ENCODE data around the gene BEND6.

BEND6 gene

DNA sequence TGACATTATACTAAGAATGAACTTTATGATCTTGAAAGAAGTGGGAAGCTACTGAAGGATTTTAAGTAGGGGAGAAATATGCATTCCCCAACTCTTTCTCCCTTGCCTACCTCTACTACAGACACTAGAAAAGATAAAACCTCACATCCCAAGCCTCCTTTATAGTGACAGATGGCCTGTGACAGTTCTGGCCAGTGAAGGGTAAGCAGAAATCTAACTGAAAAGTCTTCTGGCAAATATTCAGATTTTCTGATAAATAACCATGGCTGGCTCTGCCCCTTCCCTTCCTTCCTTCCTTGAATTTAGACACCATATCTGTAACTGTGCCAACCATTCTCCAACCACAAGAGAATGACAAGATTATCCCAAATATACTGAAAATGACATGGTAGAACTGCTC lies 10.2 kb upstream of the BEND6 start:
- no peak for DNase-seq

DNA sequence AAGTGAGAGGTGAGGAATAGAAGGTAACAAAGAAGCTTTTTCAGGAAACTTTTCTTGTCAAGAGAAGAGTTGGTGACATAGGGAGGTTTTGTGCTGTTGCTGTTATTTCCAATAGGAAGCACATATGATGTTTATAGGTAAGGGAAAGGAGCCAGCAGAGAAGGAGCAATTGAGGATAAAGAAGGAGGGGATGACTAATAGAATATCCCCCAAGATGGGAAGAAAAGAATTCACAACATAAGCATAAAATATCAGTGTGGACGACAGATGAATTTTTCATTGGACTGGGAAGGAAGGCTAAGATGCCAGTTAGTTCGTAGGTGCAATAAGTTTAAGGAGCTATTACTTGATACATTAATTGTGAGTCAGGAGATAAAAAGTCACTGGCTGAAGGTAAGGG lies 8.5 kb upstream of the BEND6 start:
- DNase-seq: no peak

DNA sequence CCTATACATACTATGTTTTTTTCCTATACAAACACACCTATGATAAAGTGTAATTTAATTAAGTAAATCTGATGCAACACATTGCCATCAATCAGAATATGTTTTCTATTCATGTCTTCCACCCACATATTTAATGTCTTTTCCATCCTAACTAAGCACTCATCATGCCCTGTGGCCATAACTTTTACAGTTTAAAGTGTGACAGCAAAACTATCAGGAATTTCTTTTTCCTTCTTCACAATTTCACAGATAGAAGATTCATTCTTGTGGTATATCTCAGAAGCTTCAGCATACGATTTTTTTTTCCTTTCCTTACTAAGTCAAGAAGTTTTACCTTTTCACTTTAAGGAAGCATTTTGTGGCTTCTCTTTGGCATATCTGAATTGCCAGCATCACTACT lies 7.0 kb upstream of the BEND6 start:
- no peak for DNase-seq

DNA sequence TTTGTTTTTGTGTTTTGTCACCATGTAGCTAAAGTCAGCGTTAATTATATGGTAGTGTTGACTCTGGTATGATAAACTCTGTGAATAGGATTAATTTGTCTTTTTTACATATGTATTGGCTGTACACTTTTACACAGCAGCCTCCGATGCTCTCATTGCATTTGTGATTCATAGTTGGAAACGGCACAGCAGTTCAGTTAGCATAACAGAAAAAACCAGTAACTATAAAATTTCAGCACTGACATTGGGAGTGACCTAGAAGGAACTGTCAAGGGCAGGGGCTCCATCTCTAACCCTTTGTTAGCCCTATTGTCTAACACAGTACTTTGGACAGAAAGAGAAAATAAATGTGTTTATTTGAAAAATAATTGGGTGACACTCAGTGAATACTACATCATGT lies 5.6 kb upstream of the BEND6 start:
- peak; percentile 19 for DNase-seq

DNA sequence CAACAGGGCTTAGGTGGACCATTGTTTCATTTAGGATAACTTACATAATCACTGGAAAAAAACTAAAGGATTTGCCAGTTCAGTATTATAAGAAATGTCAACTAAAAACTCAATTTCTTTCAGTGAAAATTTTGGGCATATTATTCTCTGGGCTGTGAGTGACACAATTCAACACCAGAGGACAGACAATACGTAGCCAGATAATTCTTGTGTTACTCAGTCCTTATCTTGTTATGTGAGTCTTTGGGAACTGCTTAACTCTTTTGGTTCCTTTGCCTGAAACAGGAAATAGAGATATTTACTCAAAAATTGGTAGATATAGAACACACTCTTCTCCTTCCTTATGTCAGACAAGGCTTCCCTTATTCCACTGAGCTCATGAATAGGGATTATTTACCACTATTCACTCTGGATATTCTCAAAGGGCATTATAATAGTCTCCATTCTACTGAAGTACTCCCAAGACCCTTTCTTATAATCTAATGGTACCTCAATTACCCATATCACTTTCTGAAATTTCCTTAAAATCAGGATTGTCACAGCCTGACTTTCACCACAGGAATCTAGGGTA lies 4.9 kb upstream of the BEND6 start:
- DNase-seq: peak; percentile 50

DNA sequence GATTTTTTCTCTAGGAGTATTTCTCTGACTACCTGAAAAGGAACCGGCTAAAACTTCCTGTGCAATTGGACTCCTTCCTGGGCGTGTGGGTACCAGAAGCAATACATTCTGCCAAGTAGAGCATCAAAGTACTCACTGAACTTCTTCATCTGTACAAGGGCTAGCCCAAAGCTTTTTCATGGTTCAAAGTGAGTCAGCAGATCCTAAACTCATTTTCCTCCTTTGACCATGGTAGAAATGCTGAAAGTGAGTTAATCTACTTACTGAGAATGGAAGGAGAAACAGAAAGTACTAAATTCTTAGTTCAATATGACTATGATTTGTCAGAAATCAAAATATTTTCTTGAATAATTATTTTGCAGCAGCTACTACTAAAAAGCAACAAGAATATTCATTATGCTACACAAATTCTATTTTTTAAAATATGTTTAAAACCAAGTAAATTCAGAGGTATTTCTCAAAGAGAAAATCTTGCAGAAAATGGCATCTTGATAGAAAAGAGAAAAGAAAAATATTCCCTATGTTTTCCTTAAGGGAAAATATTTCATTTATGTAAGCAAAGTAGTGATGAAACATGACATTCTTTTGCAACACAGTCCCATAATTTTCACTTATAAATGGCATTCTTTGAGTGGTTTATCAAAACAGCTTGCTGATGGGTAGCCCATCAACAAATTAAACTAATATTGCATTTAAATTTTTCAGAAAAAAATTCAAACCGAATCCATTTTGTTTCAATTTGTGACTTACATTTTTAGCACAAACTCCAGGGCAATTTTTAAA lies 3.7 kb upstream of the BEND6 start:
- peak; percentile 50 for DNase-seq

DNA sequence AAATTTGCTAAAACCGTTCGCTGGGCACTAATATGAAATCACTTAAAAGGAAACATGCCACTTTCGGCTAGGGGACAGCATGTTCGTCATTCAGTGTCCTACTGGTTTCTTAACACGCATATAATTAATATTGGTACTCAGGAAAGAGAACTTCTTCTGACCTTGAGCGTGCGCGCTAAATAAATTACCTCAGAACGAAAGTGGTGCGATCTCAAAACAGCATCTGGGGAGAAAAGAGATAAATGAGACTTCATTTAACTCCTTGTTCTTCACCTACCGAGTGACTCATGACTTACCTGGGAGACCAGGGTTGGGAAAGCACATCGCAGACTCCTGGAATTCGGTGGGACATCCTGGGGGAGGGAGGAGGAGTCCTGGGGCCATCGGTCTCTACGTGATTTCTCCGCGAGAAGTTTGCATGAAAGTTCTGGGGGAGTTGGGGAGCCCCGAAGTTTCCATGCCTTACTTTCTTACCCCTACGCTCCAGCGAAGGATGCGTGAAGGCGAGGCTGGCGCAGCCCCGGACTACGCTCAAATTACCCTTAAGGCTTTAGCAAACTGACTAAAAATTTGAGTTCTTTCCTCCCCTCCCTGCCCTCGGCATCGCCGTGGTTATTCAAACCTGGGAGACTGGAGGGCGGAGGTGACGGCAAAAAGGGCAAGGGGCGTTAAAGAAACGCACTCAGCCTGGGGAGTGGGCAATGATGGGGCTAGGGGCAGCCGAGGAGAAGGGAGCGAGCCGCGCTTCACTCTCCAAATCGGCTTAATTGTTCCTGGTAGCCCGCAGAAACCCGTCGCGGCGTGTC lies 1.1 kb upstream of the BEND6 start:
- no peak for DNase-seq

DNA sequence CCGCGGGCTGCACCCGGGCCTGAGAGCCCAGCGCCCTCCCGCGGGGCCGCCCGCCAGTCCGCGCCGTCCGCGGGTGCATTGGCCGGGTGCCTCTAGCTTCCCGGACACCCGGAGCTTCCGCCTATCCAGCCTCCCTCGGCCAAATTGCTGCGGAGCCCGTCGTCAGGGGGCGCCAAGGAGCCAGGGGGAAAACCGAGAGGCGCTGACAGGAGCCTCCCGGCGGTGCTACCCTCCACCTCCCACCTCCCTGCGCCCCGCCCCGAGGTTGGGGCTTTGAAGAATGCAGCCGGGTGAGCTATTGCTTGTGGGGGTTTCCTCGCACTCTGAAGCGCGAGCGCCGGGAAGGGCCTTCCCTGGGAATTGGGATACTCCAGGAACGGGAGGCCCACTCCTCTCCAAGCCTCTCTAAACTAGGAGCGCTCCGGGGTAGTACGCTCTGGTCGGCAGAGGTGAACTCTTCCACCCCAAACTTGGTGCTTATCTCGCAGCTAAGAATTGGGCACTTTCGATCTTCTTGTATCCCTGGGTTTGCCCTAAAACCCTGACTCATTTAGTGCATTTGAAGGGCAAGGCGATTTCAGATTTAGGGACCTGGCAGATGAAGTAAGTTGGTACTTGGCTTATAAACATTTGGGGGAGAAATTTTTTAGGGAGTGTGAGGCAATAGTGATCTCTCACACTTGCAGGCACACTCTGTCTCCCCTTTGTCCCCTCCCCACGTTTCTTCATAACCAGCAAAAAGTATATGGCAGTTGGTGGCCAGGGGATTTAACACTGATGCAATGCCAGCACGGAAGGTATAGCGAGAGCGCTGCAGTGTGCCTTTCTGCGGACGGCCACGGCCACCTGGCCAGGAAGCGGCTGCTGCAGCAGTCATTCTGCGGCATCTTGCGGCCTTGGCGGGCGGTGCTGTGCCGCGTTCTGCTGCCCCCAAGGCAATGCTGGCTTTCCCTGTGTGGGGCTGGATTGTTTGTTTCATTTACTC lies 556 bp downstream of the BEND6 start:
- peak; percentile 91 for DNase-seq

DNA sequence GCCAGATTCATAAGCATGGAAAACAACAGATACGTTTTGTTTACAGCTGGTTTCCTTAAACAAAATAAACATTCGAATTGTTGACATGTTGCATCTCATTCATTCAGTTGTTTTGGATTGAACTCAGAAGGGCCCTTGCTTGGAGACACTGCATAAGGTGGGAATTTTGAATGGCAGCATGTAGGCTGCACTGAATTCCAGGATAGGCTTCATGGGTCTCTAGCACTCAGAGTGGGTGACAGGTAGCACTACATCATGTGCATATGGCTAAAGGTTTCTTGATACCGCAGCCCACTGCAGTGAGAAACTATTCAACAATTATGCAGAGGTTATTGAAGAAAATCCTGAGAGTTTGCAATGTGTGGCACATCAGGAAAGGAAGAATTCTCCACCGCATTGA lies 1.6 kb downstream of the BEND6 start:
- no peak for DNase-seq

DNA sequence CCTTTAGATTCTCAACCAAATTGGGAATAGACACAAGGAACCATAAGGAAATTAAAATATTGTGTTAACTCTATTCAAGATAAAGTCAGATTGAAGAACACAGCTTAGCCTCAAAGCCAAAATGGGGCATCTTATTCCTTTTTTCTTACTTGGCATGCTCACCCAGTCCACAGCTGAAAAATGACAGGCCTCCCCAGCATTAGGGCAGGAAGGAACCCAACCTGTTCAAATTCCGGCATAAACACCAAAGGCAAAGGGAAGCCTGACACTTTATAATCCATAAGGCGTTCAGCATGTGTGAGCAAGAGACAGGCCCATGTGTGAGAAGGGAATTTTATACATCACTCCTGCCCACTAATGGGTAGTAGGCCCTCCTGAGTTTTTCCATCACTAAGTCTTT lies 2.9 kb downstream of the BEND6 start:
- no peak for DNase-seq

DNA sequence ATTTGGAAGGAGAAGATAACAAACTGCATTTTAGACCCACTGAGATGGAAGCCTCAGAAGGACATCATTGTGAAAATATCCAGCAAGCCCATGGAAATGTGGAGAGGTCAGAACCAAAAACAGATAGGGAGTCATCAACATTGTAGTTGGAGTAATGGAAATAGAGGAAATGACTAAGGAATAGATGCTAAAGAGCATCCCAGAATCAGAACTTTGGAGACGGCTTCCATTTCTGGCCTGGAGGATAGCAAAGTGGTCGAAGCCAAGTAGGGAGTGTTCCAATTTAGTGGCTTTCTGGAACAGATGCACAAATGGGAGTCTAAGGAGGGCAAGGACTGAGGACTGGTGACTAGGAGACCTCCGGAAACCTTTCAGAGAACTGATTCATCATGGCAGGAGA lies 3.6 kb downstream of the BEND6 start:
- peak; percentile 39 for DNase-seq

DNA sequence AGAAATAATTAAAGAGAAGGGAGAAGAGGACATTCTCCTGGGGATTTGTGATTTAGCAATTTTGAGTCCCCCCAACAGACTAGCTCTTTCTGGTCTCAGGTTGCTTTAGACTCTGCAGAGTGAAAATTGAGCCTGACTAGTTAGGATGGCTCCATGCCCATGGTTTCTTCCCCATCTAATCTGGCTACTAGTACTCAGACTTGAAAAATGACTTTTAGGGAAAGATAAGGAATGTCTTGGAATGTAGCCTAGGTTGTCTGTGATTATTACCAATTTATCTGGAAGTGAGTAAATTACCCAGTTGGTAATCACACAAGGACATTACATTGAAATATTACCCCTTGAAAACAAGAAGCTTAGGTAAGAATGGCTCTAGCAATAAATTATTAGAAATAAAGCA lies 4.2 kb downstream of the BEND6 start:
- no peak for DNase-seq

DNA sequence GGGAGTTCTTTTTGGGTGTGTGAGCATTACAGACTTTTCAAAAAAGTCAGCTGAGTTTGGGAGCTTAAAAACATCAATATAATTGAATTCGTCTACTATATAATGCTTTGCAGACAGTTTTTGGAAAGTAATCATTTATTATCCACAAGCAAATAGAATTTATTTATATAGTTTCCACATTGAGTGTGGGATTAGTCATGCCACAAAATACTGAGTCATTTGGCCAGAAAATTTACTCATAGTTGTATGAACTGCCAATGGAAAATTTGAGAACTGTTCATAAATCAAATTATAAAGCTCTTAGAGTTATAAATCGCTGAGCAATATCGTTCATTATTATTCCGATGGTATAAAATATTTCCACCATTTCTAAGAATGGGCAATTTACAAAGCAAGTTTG lies 5.0 kb downstream of the BEND6 start:
- peak; percentile 69 for DNase-seq

DNA sequence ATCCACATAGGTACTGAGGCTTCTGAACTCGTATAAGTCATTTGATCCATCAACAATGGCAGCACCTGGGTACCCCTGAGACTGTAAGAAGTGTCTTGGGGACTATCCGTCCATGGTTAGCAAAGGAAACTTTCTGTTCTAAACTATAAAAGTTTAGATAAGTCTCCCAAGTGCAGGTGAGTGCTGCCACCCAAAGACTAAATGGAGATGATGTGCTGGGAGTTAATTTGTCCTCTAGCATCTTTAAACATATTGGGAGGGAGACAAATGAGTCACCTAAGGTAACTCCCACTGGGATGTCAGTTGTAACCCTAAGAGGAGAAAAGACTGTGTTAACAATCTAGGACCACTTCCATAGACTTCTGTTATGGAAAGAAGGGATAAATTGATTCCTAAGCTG lies 6.2 kb downstream of the BEND6 start:
- no peak for DNase-seq

DNA sequence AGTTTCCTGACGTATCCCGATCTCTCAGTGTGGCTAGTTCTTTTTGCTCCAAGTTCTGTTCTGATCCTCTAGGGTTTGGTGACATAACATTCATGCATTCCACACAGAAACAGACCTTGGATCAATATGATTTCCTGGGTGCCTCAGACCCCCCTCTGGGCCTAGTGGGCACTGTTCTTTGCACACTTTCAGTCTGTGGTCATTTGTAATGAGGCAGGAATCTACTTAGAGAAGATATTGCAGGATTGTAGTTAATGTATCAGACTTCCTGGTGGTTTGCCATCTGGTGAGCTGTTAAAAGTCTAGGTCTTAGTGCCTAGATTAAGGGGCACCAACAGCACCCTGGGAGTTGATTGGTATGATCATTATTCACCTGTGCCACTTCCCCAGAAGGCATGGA lies 7.5 kb downstream of the BEND6 start:
- DNase-seq: peak; percentile 32

DNA sequence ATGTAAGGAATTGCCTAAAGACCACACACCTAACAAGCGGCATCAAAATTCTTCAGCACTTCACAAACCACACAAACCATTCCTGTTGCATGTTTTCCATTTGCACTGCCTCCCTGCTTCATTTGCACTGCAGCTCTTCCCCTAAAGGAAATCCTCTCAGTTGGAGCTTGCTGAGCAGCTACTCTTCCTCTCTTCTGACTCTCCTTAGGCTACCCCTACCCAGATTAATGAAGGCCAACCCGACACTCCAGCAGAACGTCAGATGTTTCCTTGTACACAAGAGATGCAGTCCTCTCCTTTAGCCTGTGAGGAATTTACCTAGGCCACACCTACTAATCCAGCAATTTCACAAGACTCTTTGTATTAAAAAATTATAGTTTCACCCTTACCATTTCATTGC lies 8.1 kb downstream of the BEND6 start:
- DNase-seq: no peak

DNA sequence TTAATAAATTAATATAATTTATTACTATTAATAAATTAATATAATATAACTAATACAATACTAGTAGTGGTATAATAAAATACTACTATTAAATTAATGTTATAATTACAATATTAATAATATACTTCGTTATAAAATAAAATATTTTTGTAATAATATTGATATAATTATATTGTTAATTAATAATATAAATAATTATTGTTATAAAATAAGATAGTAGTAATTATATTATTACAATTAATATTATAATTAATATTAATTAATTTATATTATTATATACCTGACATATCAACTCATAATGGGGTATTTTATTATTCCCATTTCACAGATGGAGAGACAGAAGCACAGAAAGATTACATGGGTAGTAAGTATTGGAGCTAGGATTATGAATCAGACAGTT lies 8.9 kb downstream of the BEND6 start:
- no peak for DNase-seq

DNA sequence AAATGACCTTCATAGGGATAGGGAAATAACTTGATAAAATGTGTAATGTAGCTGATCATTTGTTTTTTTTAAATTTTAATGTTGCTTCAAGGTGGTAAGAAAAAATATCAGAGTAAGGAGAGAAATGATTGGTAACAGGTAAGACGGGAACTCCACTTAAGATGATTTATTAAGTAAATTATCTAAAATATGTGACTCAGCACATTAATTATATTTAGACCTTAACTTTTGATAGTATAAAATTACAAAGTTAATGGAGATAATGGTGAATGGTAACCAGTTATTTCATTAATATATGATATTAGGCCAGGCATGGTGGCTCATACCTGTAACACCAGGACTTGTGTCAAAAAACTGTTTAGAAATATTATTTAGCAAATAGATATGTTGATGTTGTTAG lies 10.2 kb downstream of the BEND6 start:
- DNase-seq: no peak

DNA sequence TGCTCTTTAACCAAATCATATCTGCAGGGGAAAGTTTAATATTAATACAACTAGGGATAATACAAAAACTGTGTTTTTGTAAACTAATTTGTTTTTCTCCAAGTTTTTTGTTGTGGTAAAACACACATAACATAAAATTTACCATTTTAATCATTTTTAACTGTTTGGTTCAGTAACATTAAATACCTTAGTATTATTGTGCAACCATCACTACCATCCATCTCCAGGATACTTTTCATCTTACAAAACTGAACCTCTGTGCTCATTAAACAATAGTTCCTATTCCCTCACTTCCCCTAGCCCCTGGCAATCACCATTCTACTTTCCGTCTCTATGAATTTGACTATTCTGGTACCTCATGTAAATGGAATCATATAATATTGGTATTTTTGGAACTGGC lies 15.9 kb downstream of the BEND6 start:
- DNase-seq: no peak

DNA sequence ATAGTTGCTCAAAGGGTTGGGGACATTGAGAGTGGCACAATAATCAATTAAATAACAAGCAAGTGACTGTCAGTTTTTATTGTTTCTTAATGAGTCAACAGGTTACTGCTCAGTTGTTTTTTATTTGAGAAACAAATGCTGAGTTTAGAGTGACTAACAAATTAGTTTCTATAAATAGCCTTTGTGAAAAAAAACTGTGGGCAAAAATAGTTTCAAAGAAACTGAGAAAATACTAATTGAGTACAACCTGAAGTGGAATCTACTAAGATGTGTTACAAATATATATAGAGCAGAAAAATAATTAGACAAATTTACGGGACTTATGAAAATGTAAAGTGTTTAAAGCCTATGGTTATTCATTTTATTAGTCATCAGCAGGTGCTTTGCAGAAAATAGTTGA lies 22.3 kb downstream of the BEND6 start:
- no peak for DNase-seq

DNA sequence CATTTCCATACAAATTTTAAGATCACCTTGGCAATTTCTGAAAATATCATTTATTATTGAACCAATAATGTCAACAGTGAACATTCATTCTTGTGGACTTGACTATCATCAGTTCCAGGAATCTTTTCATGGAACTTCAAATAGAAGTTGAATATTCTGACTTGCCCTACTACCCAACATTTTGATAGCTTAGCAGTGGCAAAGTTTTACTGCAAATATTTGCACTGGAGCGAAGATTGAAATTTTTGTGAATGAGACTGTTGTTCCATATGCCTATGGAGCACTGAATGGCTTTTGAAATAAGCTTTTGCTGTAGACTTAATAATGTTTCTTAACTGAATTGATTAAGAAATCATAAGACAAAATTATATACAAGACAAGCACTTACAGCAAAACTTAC lies 23.6 kb downstream of the BEND6 start:
- no peak for DNase-seq

DNA sequence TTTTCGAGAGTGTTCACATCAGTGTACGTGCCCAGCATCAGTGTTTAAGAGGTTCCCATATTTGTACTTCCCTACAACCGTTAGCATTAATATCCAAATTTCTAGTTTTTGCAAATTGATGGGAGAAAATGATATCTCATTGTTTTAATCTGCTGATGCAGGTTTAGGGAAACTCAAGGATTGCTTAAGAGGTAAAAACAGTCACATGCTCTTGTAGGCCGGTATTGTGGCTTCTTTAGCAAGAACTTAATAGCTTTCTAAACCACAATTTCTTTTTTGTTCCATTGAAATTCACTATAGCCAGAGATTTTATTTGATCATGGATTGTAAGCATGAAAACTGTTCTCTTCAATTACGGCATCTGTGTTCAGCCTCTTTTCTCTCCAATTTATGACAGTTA lies 29.5 kb downstream of the BEND6 start:
- DNase-seq: no peak

DNA sequence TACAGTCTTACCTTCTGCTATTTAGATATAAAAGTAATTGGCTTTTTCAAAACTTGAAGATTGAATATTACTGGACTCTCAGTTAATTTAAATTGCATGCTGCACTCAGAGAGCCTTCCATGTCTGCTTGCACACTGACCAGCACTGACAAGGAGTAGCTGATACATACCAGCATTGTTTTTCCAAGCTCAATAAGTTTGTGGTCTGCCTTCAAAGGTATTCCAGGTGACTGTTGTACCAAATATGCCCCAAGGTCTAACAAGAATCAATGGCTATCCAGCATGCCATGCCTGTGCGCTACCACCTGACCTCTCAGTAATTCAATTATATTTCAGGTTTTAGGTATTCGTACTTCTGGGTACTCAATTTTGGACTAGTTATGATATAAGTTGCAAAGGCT lies 30.0 kb downstream of the BEND6 start:
- no peak for DNase-seq

Data from fibroblast of skin of back (primary cell).